Nucleus accumbens (tissue), 56 donors: Measurements from ENCODE around the gene MYH14.
A peak's percentile ranks its signal among the peaks of the same experiment; 100 is the strongest.

Experiments used
- DNase-seq, 56 donors: peaks; one replicate each; lab custom pipeline; 2025; lab: John Stamatoyannopoulos, UW

Gene MYH14

DNA sequence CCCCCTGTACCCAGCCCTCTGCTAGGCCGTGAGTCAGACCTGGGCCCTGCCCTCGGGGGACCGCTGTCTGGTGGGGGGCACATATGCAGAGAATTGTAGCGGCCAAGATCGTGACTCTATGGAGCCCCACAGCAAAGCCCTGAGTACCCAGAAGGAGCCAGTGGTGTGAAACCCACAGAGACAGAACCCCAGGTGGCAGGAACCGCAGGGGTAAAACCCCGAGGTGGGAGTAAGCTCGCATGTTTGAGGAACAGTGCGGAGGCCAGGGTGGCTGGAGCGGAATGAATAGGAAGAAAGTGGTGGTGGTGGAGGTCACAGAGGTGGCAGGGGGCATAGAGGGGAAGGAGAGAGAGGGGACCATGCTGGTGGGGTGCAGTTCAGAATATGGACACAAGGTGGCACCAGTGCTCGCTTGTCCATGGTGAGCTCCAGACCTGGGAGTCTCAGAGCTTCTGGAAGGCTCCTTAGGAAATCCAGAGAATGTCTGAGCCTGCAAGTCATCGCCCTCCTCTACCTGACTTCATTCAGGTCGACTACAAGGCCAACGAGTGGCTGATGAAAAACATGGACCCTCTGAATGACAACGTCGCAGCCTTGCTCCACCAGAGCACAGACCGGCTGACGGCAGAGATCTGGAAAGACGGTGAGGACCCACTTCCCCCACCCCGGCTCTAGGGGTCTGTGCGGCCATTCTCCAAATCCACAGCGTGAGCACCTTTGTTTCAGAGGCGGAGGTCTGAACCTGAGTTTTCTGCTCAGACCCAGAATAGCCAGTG lies 48.9 kb downstream of the MYH14 start:
- peak in 16 of 56 donors; percentile 1 to 42 (median 8) for DNase-seq

DNA sequence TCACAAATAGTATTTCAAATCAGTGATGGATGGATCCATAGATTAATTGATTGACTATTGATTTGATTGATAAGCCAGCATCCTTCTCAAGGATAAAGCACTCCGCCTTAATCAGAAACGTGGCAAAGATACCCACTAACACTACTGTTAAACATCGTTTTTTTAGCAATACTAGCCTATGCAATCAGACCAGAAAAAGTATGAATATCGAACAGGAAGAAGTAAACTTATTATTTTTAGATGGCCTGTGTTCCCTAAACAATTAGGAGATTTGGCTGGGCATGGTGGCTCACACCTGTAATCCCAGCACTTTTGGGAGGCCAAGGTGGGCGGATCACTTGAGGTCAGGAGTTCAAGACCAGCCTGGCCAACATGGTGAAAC lies 49.5 kb downstream of the MYH14 start:
- DNase-seq: no peak

DNA sequence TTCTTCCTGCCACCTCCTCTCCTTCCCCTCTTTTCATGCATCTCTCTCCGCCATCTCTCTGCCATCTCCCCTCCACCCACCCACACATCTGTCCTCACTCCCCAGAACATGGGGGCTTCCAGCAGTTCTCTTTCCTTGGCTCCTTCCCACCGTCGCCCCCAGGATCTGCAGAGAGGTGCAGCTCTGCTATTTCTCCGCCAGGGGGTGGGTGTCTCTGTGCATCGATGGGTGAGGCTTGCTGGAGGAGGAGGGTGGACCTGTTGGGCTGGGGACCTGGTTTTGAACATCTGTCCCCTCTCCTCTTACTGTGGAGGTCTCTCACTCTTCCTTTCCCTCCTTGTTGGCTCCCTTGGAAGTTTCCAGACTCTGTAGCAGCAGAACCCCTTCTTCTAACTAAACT lies 51.7 kb downstream of the MYH14 start:
- DNase-seq: no peak

DNA sequence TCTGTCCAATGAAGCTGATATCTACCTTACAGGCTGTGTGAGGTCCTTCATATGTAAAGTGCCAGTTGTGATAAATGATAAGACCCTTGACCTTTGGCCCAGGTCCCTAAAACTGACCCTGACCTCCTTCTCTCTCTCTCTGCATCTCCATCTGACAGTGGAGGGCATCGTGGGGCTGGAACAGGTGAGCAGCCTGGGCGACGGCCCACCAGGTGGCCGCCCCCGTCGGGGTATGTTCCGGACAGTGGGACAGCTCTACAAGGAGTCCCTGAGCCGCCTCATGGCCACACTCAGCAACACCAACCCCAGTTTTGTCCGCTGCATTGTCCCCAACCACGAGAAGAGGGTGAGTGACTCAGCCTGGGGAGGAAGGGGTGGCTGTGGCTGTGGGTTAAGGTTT lies 53.7 kb downstream of the MYH14 start:
- DNase-seq: no peak

DNA sequence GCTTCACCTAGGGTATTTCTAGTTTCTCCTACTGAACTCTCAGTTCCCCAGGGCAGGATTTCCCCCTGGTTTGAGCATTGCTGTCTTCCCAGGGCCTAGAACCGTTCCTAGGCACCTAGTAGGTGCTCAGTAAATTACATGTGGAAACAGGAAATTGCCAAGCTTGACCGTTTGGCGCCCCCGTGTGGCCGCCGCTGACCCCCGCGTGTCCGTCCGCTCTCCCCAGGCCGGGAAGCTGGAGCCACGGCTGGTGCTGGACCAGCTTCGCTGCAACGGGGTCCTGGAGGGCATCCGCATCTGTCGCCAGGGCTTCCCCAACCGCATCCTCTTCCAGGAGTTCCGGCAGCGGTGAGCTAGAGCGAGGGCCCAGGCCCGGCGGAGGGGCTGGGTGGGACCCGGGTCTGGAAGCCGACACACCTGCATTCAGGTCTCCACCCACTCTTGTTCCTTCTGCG lies 55.5 kb downstream of the MYH14 start:
- peak in 2 of 56 donors; percentile 1 to 5 for DNase-seq

DNA sequence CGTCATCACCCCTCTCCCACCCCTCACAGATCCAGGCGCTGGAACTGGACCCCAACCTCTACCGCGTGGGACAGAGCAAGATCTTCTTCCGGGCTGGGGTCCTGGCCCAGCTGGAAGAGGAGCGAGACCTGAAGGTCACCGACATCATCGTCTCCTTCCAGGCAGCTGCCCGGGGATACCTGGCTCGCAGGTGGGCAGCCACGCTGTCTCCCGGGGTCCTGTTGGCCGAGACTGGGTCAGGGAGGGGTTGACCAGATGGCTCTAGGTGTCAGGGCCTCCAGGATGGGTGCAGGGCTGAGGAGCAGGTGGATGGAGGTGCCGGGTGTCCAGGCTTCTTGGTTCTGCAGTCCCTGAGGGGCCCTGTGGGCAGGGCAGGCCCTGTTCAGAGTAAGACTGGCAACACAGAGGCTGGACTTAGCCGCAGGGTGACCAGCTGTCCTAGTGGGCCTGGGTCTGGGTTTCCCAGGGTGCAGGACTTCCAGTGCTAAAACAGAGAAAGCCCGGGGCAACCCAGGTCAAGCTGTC lies 58.1 kb downstream of the MYH14 start:
- no peak for DNase-seq

DNA sequence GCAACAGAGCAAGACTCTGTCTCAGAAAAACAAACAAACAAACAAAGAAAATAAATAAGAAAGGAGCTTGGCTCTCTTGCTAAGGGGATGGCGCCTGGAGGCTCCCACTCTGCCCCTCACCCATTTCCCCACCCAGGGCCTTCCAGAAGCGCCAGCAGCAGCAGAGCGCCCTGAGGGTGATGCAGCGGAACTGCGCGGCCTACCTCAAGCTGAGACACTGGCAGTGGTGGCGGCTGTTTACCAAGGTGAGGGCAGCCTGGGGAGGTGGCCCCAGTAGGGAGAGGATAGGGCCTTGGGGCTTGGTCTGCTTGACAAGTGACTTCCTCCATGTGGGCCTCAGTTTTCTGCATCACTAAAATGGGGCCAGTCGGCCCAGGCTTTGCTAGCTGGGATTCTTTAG lies 59.8 kb downstream of the MYH14 start:
- no peak for DNase-seq

DNA sequence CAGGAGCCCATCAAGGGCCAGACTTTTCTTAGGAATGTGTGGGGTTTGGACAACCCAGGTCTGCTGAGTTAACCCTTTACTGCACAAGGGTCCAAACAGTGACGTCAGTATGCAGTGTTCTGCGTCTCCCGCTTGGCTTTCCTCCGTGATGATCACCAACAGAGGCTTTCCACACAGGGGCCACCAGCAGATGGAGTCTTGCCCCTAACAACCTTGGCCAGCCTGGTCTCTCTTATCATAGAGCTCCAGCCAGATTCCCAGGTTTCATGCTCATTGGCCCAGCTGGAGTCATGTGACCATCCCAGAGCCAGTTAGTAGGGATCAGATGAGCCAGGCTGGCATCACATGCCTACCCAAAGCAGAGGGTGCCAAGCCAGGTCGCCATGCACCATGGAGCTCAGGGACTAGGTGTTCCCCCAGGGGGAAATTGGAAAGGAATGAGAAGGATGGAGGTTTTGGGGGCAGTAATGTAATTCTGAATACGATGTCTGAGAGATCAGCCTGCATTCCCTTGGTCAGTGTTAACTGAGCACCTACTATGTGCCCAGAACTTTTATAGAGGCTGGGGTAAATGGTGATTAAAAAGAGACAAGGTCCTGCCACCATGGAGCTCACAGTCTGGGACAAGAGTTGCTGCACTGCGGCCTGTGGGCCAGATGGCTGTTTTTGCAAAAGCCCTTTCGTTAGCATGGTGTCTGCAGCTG lies 61.2 kb downstream of the MYH14 start:
- no peak for DNase-seq

DNA sequence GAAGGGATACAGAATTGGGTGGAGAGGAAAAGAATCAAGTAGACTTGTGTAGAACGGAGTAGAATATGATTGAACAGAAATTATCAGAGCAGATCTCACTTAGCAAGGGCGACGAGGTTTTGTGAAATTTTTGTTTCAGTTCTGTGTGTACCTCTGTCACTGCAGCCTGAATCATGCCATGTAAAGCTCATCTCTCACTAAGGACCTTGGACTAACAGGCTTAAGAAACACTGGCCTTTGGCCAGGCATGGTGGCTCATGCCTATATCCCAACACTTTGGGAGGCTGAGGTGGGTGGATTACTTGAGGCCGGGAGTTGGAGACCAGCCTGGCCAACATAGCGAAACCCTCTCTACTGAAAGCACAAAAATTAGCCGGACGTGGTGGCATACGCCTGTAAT lies 62.6 kb downstream of the MYH14 start:
- DNase-seq: no peak

DNA sequence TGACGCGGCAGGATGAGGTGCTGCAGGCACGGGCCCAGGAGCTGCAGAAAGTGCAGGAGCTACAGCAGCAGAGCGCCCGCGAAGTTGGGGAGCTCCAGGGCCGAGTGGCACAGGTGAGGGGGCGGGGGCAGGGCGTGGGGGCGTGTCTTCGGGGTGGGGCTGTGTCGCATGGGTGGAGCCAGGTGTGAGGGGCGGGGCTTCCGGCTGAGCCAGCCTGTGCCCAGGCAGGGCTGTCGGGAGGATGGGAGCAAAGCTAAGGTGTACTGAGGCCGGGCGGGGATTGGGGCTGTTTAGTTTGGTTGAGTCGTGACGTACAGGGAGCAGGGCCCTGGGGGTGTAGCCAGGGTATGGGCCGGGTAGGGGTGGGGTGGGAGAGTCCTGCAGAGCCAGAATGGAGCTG lies 63.5 kb downstream of the MYH14 start:
- DNase-seq: peak in 1 of 56 donors; percentile 33

DNA sequence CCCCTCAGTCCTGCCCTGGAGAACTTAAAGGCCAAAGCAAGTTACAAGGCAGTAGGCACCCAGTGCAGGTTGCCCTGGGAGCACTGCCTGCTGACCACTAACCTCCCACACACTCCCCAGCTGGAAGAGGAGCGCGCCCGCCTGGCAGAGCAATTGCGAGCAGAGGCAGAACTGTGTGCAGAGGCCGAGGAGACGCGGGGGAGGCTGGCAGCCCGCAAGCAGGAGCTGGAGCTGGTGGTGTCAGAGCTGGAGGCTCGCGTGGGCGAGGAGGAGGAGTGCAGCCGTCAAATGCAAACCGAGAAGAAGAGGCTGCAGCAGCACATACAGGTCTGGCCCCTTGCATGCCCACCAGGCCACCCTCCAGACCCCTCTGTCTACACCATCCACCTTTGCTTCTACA lies 64.6 kb downstream of the MYH14 start:
- peak in 18 of 56 donors; percentile 2 to 52 (median 12) for DNase-seq

DNA sequence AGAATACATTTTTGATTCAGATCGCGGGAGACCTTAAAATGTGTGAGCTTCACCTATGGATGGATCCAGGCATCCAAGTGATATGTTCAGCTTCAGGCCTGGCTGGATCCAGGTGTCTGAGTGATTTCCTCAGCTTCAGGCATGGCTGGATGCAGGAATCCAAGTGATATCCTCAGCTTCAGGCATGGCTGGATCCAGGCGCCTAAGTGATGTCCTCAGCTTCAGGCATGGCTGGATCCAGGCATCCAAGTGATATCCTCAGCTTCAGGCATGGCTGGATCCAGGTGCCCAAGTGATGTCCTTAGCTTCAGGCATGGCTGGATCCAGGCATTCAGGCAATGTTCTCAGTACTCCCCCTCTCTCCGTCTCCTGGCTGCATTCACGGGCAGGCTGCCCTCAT lies 65.1 kb downstream of the MYH14 start:
- no peak for DNase-seq

DNA sequence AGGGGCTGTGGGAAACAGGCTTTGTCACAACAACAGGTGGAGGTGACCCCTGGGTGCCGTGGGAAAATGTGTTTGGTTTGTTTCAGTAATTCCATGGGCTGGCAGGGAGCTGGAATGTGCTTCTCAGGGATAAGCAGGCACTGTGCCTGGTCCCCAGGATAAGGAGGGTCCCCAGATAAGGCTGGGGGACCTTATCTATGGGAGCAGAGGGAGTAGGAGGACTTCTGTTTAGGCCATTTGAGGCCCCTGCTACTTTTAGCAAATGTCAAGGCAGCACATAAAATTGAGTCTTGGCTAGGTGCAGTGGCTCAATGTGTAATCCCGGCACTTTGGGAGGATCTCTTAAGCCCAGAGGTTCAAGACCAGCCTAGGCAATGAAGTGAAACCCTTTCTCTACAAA lies 66.2 kb downstream of the MYH14 start:
- no peak for DNase-seq

DNA sequence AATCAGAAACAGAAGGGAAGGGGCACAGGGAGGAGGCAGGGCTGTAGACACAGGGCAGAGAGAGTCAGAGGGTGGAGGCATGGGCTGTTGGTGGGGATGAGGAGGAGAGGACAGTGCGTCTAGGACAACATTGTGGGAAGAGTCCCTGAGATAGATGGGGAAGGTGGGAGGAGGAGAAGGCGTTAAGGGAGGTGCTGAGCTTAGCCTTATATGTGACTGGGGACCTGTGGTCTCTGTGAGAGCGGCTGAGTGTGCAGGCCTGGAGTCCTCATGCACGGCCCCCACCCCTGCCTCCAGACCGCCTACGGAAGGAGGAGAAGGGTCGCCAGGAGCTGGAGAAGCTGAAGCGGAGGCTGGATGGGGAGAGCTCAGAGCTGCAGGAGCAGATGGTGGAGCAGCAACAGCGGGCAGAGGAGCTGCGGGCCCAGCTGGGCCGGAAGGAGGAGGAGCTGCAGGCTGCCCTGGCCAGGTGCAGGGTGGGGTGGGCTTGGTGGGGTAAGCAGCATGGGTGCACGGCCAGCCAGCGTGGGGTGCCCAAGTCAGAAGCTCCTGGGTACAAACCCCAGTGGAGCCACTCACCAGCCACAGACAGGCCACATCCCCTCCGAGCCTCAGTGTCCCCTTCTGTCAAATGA lies 69.0 kb downstream of the MYH14 start:
- no peak for DNase-seq

DNA sequence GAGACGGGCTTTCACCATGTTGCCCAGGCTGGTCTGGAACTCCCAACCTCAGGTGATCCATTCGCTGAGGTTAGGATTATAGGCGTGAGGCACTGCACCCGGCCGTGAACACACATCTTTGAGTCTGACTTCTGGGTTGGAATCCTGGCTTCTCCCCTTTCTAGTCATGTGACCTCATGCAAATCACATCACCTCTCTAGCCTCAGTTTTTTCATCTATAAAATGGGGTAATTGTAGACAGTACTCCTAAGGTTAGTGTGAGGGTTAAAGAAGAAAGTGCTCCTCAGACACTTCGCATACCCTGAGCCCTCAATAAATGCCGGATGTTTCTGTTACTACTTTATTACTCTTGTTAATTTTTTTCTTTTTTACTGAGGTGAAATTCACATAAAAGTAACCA lies 70.4 kb downstream of the MYH14 start:
- DNase-seq: no peak

DNA sequence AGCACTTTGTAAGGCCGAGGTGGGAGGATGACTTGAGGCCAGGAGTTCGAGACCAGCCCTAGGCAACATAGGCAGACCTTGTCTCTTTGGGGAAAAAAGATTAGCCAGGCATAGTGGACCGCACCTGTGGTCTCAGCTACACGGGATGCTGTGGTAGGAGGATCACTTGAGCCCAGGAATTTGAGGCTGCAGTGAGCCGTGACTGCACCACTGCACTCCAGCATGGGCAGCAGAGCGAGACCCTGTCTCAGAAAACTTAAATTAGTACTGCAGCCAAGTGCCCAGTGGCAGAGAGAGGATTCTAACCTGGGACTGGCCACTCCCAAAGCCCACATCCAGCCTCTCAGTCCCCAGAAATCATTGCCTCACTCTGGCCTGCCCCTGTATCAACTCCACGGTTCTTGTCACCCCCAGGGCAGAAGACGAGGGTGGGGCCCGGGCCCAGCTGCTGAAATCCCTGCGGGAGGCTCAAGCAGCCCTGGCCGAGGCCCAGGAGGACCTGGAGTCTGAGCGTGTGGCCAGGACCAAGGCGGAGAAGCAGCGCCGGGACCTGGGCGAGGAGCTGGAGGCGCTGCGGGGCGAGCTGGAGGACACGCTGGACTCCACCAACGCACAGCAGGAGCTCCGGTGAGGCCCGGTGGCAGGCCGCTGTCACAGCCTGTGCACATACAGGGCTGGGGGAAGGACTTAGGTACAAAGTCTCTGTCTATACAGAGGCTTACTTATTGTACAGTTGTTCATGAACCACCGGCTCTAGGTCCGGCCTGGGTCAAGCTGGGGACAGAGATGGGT lies 72.4 kb downstream of the MYH14 start:
- no peak for DNase-seq

DNA sequence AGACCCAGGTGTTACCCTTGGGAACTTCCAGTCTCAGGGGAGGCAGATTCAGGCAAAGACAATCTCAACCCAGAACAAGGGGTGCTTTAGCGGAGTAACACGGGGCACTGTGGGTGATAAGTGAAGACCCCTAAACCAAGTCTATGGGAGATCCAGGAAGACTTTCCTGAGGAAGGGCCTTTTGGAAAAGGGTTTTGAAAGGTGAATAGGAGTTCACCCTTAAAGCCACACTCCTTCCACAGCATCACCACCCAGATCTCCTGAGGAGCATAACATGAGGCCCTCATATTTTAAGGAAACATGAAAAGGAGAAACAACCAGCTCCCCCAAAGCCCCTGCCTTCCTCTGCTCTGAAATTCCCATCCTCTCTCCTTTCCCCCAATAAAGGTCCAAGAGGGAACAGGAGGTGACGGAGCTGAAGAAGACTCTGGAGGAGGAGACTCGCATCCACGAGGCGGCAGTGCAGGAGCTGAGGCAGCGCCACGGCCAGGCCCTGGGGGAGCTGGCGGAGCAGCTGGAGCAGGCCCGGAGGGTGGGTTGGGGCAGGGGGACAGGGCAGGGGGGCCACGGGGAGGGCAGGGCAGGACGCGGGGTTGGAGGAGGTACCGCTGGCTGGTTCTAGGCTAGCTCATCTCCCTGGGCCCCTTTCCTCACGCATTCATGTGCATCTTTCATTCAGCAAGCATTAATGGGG lies 73.1 kb downstream of the MYH14 start:
- DNase-seq: no peak

DNA sequence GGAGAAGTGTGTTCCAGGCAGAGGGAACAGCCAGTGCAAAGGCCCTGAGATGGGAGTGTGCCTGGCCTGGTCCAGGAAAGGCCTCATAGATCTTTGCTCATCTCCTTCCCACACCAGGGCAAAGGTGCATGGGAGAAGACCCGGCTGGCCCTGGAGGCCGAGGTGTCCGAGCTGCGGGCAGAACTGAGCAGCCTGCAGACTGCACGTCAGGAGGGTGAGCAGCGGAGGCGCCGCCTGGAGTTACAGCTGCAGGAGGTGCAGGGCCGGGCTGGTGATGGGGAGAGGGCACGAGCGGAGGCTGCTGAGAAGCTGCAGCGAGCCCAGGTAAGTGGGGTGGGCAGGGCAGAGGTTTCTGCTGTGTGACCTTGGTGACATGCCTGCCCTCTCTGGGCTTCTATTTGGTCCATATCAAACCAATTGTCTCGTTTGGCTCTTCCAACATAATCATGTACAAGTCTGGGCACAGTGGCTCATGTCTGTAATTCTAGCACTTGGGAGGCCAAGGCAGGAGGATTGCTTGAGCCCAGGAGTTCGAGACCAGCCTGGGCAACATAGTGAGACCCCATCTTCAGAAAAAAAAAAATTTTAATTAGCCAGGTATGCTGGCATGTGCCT lies 74.7 kb downstream of the MYH14 start:
- no peak for DNase-seq

DNA sequence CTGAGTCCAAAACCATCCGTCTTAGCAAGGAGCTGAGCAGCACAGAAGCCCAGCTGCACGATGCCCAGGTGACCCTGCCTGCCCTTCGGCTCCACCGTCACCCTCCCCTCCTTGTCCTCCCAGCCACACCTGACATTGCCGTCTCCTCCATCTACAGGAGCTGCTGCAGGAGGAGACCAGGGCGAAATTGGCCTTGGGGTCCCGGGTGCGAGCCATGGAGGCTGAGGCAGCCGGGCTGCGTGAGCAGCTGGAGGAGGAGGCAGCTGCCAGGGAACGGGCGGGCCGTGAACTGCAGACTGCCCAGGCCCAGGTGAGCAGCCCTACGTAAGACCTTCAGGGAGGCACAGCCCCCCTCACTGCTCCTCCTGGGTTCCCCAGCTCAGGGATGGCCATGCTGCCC lies 76.7 kb downstream of the MYH14 start:
- no peak for DNase-seq

DNA sequence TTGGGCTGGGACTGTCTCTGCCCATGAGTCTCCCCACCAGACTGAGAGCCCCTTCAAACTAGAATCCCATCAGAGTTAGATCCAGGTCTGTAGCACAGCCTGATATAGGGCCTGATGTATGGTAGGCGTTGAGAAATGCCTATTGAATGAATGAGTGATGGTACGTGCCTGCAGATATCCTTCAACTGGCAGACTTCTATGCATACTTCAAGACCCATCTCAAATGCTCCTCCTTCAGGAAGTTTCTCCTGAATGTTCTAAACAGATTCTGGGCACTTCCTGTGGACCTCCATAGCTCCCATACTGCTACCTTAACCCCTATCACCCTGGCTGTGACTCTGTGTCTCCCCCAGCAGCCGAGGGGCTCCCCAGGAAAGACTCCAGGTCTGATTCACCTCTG lies 77.6 kb downstream of the MYH14 start:
- no peak for DNase-seq
